Measurements from ENCODE around the gene CAPN12. TPM values are rescaled to one million over a fixed set of nuclear protein-coding genes. Genes with fewer than 3 reads are reported as not detected.

Gene CAPN12
- polyA plus RNA-seq, 3 donors, result 1.8 TPM; not detected in 2

GRCh38 chr19:38723606-38723965 is 20.7 kb downstream of the CAPN12 start:
- Histone ChIP-seq H3K36me3 (replicated peaks in 1 of 2; ENCODE audit: control insufficient read depth in 1 of 2, insufficient read depth in 2 of 2, low read length in 2 of 2) (peaks cover 97 to 100% of the 10 kb centered on the region in 2 donors), H3K27ac (ENCODE audit: low read depth in 1 of 2, low read length in 2 of 2) (no peak overlapping the region), H3K4me1 (ENCODE audit: control insufficient read depth in 1 of 2, insufficient read depth in 2 of 2, low read length in 2 of 2) (no peaks in the 10 kb centered on the region), H3K4me3 (replicated peaks in 1 of 3; ENCODE audit: low read depth in 2 of 3, low read length in 3 of 3) (no peak overlapping the region), H3K9ac (ENCODE audit: insufficient read depth, low read length, poor library complexity, severe bottlenecking) (no peak overlapping the region), H2AFZ (ENCODE audit: insufficient read depth, low read depth, low read length, poor library complexity, severe bottlenecking) (no peak overlapping the region), H4K20me1 (ENCODE audit: insufficient read depth, low read length) (peaks cover 13% of the 10 kb centered on the region), H3K27me3 (ENCODE audit: control insufficient read depth in 2 of 2, insufficient read depth in 2 of 2, low read length in 2 of 2) (no peaks in the 10 kb centered on the region), H3K9me3 (replicated peaks in 1 of 2; ENCODE audit: control insufficient read depth in 1 of 2, insufficient read depth in 1 of 2, low read length in 2 of 2) (no peaks in the 10 kb centered on the region), H3K4me2 (replicated peaks; ENCODE audit: extremely low read depth, low read length, poor library complexity, severe bottlenecking) (no peak overlapping the region), H3K79me2 (ENCODE audit: insufficient read depth, low read length) (no peaks in the 10 kb centered on the region)
- Mint-ChIP-seq H3K4me3 (no peak overlapping the region), H3K27me3 (ENCODE audit: low read depth in 3 of 3) (peaks cover 0 to 1% (median 0%) of the 10 kb centered on the region in 3 donors), H3K9me3 (peaks cover 0 to 1% (median 0%) of the 10 kb centered on the region in 7 donors), H3K27ac (peak overlapping the region in 1 of 7 donors; percentile 54), H3K36me3 (peaks cover 89 to 98% of the 10 kb centered on the region in 2 donors), H3K4me1 (no peaks in the 10 kb centered on the region)
- no peak for DNase-seq
- TF ChIP-seq CTCF (IDR thresholded peaks at IDR 0.05), result no peak
- intact Hi-C loops (cut with micrococcal nuclease), result no loop called here
- WGBS (ENCODE audit: insufficient coverage), result 100% methylated on average over 6 of the region's 11 CpGs

DNA sequence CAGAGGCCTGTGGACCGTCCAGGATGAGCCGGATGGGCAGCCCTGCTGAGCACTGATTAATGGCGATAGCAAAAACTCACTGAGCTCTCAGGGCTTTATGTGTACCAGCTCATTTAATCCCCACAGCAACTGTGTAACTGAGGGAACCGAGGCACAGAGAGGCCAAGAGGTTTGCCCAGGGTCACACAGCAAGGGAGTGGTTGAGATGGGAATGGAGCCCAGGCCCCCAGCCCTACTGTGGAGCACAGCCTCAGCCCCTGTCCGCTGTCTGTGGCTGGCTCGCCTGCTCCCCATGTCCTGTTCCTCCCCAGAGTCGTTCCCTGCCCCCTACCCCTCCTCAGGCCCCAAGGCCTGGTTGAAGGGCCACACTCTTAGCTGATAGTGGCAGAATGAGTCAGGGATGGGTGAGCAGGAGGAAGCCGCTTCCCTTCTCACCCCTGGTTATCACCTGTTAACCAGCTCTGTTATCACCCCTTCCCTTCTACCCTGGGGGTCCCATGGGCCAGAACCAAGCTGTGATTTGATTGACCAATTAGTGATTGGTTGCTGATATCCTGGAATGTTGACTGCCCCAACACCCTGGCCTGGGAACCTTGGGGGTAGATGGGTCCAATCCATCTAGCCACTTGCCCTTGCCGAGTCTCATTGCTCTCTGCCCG is 21.2 kb downstream of the CAPN12 start:
- H3K79me2 ChIP-seq (ENCODE audit: insufficient read depth, low read length), result no peaks in the 10 kb centered on the region
- peaks cover 0 to 1% (median 0%) of the 10 kb centered on the region in 7 donors for H3K9me3 Mint-ChIP-seq
- no peak overlapping the region for H3K4me2 ChIP-seq (replicated peaks; ENCODE audit: extremely low read depth, low read length, poor library complexity, severe bottlenecking)
- no peaks in the 10 kb centered on the region for H3K27me3 ChIP-seq (ENCODE audit: control insufficient read depth in 2 of 2, insufficient read depth in 2 of 2, low read length in 2 of 2)
- H3K4me3 Mint-ChIP-seq, result no peak overlapping the region
- DNase-seq, result no peak
- H3K27ac Mint-ChIP-seq, result peak overlapping the region in 2 of 7 donors; percentile 54 to 68
- peaks cover 16% of the 10 kb centered on the region for H4K20me1 ChIP-seq (ENCODE audit: insufficient read depth, low read length)
- H3K27me3 Mint-ChIP-seq (ENCODE audit: low read depth in 3 of 3), result peaks cover 0 to 1% (median 0%) of the 10 kb centered on the region in 3 donors
- intact Hi-C loops (cut with micrococcal nuclease), result no loop called here
- H3K36me3 ChIP-seq (replicated peaks in 1 of 2; ENCODE audit: control insufficient read depth in 1 of 2, insufficient read depth in 2 of 2, low read length in 2 of 2), result peaks cover 98 to 100% of the 10 kb centered on the region in 2 donors
- H3K4me1 Mint-ChIP-seq, result no peaks in the 10 kb centered on the region
- 97% methylated on average over 5 of the region's 10 CpGs for WGBS (ENCODE audit: insufficient coverage)
- H3K9ac ChIP-seq (ENCODE audit: insufficient read depth, low read length, poor library complexity, severe bottlenecking), result no peak overlapping the region
- H3K4me3 ChIP-seq (replicated peaks in 1 of 3; ENCODE audit: low read depth in 2 of 3, low read length in 3 of 3), result no peak overlapping the region
- H3K27ac ChIP-seq (ENCODE audit: low read depth in 1 of 2, low read length in 2 of 2), result peak overlapping the region in 1 of 2 donors; percentile 22
- no peaks in the 10 kb centered on the region for H3K9me3 ChIP-seq (replicated peaks in 1 of 2; ENCODE audit: control insufficient read depth in 1 of 2, insufficient read depth in 1 of 2, low read length in 2 of 2)
- no peak overlapping the region for H2AFZ ChIP-seq (ENCODE audit: insufficient read depth, low read depth, low read length, poor library complexity, severe bottlenecking)
- no peaks in the 10 kb centered on the region for H3K4me1 ChIP-seq (ENCODE audit: control insufficient read depth in 1 of 2, insufficient read depth in 2 of 2, low read length in 2 of 2)
- no peak for TF ChIP-seq CTCF (IDR thresholded peaks at IDR 0.05)
- H3K36me3 Mint-ChIP-seq, result peaks cover 90 to 98% of the 10 kb centered on the region in 2 donors
